Stimulated activated CD4-positive, alpha-beta T cell treated with anti-CD3 and anti-CD28 coated beads, Interleukin-2, amount 100 ng/mL, for 24 hours (primary cell): ENCODE measurements around the gene ERVW-1.
"Not testable (repeated sequence)": the region's sequence is repeated elsewhere in the genome, so short reads cannot be mapped to it uniquely, and the experiment has no call there.

ENCODE experiments used
- DNase-seq, 2 donors: peaks; one replicate each; pipeline ENCODE4 v3.0.0-alpha.2; 2020

Gene ERVW-1

GRCh38 chr7:92466682-92467081 is 11.1 kb downstream of the ERVW-1 start:
- no peak for DNase-seq

GRCh38 chr7:92464515-92464914 is 13.2 kb downstream of the ERVW-1 start:
- no peak for DNase-seq

GRCh38 chr7:92462560-92462959 is 15.2 kb downstream of the ERVW-1 start:
- DNase-seq = no peak

GRCh38 chr7:92461027-92462003 is 16.4 kb downstream of the ERVW-1 start:
- peak; percentile 9 to 20 for DNase-seq

- no peak for DNase-seq
These were observed 17.2 kb downstream of the ERVW-1 start for GRCh38 chr7:92460510-92460909.

GRCh38 chr7:92460109-92460508 is 17.6 kb downstream of the ERVW-1 start:
- DNase-seq = no peak

- DNase-seq = no peak
These were observed 21.5 kb downstream of the ERVW-1 start for GRCh38 chr7:92456236-92456635.

GRCh38 chr7:92451645-92452044 is 26.1 kb downstream of the ERVW-1 start:
- DNase-seq = no peak

GRCh38 chr7:92448205-92448747 is 29.5 kb downstream of the ERVW-1 start:
- peak; percentile 45 to 66 for DNase-seq

GRCh38 chr7:92447345-92448204 is 30.2 kb downstream of the ERVW-1 start, which contains the start of gene GATAD1:
Gene GATAD1 (plus strand): TSS chr7:92447482. CDS start chr7:92447730, 248 bp downstream.
- DNase-seq = peak; percentile 80 to 83

GRCh38 chr7:92446869-92447344 is 30.8 kb downstream of the ERVW-1 start:
- DNase-seq = no peak

- DNase-seq = not testable (repeated sequence)
These were observed 35.0 kb downstream of the ERVW-1 start for GRCh38 chr7:92442720-92443119.

GRCh38 chr7:92437956-92438491 is 39.7 kb downstream of the ERVW-1 start:
- no peak for DNase-seq

GRCh38 chr7:92436612-92437445 is 40.9 kb downstream of the ERVW-1 start:
- no peak for DNase-seq

- DNase-seq = no peak
These were observed 42.2 kb downstream of the ERVW-1 start for GRCh38 chr7:92435542-92435941.

- no peak for DNase-seq
These were observed 44.7 kb downstream of the ERVW-1 start for GRCh38 chr7:92433019-92433418.

GRCh38 chr7:92432299-92432946 is 45.3 kb downstream of the ERVW-1 start:
- no peak for DNase-seq

GRCh38 chr7:92427193-92427592 is 50.6 kb downstream of the ERVW-1 start:
- DNase-seq = no peak

- DNase-seq = peak in 1 of 2 donors; percentile 12
These were observed 52.3 kb downstream of the ERVW-1 start for GRCh38 chr7:92425311-92425947.

GRCh38 chr7:92423710-92424131 is 54.0 kb downstream of the ERVW-1 start:
- DNase-seq = no peak

- DNase-seq = no peak
These were observed 54.8 kb downstream of the ERVW-1 start for GRCh38 chr7:92422926-92423325.
